CD4-positive, alpha-beta T cell (primary cell): ENCODE results near the gene RALGAPA1. TPM values are rescaled to one million over a fixed set of nuclear protein-coding genes. Genes with fewer than 3 reads are reported as not detected.

Experiments
- ATAC-seq: fragments of 200-7000 bp; cut with Tn5 transposase; one replicate; pipeline ENCODE4 v1.10.0; 2022; ENCODE audit warnings: mild to moderate bottlenecking; ENCODE audit not compliant: poor library complexity
- CTCF ChIA-PET: fragments of 350-600 bp; sonication (Branson Sonifier 250); formaldehyde crosslinking; loops from one replicate; lab custom pipeline; 2021; ENCODE audit warnings: antibody characterized with exemption, inconsistent platforms; lab: Charles Lee
- POLR2A ChIA-PET: fragments of 350-600 bp; sonication (Branson Sonifier 250); formaldehyde crosslinking; loops from one replicate; lab custom pipeline; 2021; ENCODE audit warnings: antibody characterized with exemption, inconsistent platforms; lab: Charles Lee
- DNase-seq, 14 experiments: peaks; one replicate each; pipeline ENCODE4 v3.0.0-alpha.2; 2013 to 2020; ENCODE audit warnings: mixed read lengths in 2 of 14
- H3K27ac ChIP-seq, 2 donors: one replicate each; pipeline versions ENCODE4 v1.5.1 to v1.7.0; 2013; ENCODE audit warnings: low read length in 2 of 2, low read depth in 1 of 2, mild to moderate bottlenecking in 1 of 2
- H3K27me3 ChIP-seq, 2 experiments: 1 replicate in 1 of 2; 2 replicates in 1 of 2; pipeline versions ENCODE4 v1.6.1 to v1.7.0; 2013; ENCODE audit warnings: low read length in 2 of 2, control low read depth in 1 of 2, mild to moderate bottlenecking in 1 of 2, moderate library complexity in 1 of 2; ENCODE audit not compliant: insufficient read depth in 2 of 2, control insufficient read depth in 1 of 2
- H3K36me3 ChIP-seq: one replicate; pipeline ENCODE4 v1.6.1; 2013; ENCODE audit warnings: low read length, control low read depth; ENCODE audit not compliant: insufficient read depth
- H3K4me1 ChIP-seq: one replicate; pipeline ENCODE4 v1.6.1; 2013; ENCODE audit warnings: low read length, control low read depth; ENCODE audit not compliant: insufficient read depth
- H3K4me3 ChIP-seq: one replicate; pipeline ENCODE4 v1.5.1; 2013; ENCODE audit warnings: mild to moderate bottlenecking, low read length, moderate library complexity
- H3K9me3 ChIP-seq, 2 experiments: 1 replicate in 1 of 2; 2 replicates in 1 of 2; pipeline versions ENCODE4 v1.6.1 to v1.7.0; 2013; ENCODE audit warnings: low read length in 2 of 2, mild to moderate bottlenecking in 2 of 2, control low read depth in 1 of 2, moderate library complexity in 1 of 2; ENCODE audit not compliant: control insufficient read depth in 1 of 2, insufficient read depth in 1 of 2
- H3K27ac Mint-ChIP-seq: one replicate; pipeline ENCODE4 v1.8.0; 2020; ENCODE audit warnings: mixed read lengths
- H3K27me3 Mint-ChIP-seq: one replicate; pipeline ENCODE4 v1.8.0; 2021; ENCODE audit warnings: mixed read lengths
- H3K36me3 Mint-ChIP-seq: one replicate; pipeline ENCODE4 v1.8.0; 2021; ENCODE audit warnings: low read depth, mixed read lengths
- H3K4me1 Mint-ChIP-seq: one replicate; pipeline ENCODE4 v1.8.0; 2021; ENCODE audit warnings: low read depth, mixed read lengths
- H3K4me3 Mint-ChIP-seq: one replicate; pipeline ENCODE4 v1.8.0; 2020; ENCODE audit warnings: mild to moderate bottlenecking, mixed read lengths
- H3K9me3 Mint-ChIP-seq: one replicate; pipeline ENCODE4 v1.8.0; 2020; ENCODE audit warnings: mixed read lengths
- intact Hi-C, 2 experiments: fragments of 100-400 bp; cut with DNase I in 1 of 2; cut with micrococcal nuclease in 1 of 2; formaldehyde crosslinking; loops; one replicate each; pipeline versions ENCODE4 v1.15.1 to v1.9.0; 2023 to 2025; cut with DNase I, micrococcal nuclease
- total RNA-seq, 174 experiments: library from RNA in 2 of 174; stranded (reverse) in 2 of 174; gene quantifications; one replicate each; pipeline ENCODE4 v1.2.3 and lab custom pipeline; 2021 to 2026
- TF ChIP-seq, protein P1 (sequence below): fragments of 200-600 bp; IDR thresholded peaks from one replicate; pipeline ENCODE4 v1.8.0; 2022; ENCODE audit warnings: antibody characterized with exemption, mild to moderate bottlenecking

RALGAPA1 gene
- total RNA-seq, 2 experiments from 2014 or later, result 72.0 to 75.5 TPM

DNA sequence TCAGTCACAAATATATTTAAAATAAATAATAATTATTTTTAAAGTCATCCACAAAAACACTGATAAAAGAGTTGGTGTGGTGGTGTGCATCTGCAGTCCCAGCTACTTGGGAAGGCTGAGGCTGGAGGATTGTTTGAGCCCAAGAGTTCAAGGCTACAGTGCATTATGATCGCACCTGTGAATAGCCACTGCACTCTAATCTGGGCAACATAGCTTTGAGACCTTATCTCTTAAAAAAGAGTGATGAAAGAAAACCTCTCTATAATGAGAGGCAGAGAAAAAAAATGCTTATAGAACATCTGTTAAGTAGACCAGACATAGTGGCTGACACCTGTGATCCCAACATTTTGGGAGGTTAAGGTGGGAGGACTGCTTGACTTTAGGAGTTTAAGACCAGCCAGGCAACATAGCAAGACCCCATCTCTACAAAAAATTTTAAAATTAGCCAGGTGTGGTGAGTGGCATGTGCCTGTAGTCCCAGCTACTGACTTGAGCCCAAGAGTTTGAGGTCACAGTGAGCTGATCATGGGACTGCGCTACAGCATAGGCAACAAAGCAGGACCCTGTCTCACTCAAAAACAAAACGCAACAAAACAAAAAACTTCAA is 50.5 kb downstream of the RALGAPA1 start:
- DNase-seq, result no peak

GRCh38 chr14:35754671-35755070 is 54.4 kb downstream of the RALGAPA1 start:
- Mint-ChIP-seq H3K27me3 (no peaks in the 10 kb centered on the region), H3K9me3 (no peaks in the 10 kb centered on the region), H3K27ac (no peak overlapping the region), H3K36me3 (peaks cover 78% of the 10 kb centered on the region), H3K4me3 (no peak overlapping the region), H3K4me1 (no peaks in the 10 kb centered on the region)
- H3K36me3 ChIP-seq, result peaks cover 43% of the 10 kb centered on the region
- H3K9me3 ChIP-seq, result no peaks in the 10 kb centered on the region
- ATAC-seq (no peak), DNase-seq (no peak)
- no peaks in the 10 kb centered on the region for H3K27me3 ChIP-seq
- ChIA-PET POLR2A (interaction anchor here (1.7 kb wide), 1 partner anchor 72 kb away, joined by 3 read pairs; the partner anchor contains the start of gene BRMS1L), CTCF (no interaction called here)
- intact Hi-C loops, result no loop called here
- TF ChIP-seq, protein P1, sequence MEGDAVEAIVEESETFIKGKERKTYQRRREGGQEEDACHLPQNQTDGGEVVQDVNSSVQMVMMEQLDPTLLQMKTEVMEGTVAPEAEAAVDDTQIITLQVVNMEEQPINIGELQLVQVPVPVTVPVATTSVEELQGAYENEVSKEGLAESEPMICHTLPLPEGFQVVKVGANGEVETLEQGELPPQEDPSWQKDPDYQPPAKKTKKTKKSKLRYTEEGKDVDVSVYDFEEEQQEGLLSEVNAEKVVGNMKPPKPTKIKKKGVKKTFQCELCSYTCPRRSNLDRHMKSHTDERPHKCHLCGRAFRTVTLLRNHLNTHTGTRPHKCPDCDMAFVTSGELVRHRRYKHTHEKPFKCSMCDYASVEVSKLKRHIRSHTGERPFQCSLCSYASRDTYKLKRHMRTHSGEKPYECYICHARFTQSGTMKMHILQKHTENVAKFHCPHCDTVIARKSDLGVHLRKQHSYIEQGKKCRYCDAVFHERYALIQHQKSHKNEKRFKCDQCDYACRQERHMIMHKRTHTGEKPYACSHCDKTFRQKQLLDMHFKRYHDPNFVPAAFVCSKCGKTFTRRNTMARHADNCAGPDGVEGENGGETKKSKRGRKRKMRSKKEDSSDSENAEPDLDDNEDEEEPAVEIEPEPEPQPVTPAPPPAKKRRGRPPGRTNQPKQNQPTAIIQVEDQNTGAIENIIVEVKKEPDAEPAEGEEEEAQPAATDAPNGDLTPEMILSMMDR, result no peak
- no peak overlapping the region for H3K27ac ChIP-seq
- no peaks in the 10 kb centered on the region for H3K4me1 ChIP-seq
- no peak overlapping the region for H3K4me3 ChIP-seq

More for the DNA sequence above, 50.5 kb downstream of the RALGAPA1 start:
- Mint-ChIP-seq H3K27me3 (no peaks in the 10 kb centered on the region), H3K4me3 (no peak overlapping the region), H3K27ac (no peak overlapping the region), H3K36me3 (peaks cover 65% of the 10 kb centered on the region), H3K4me1 (no peaks in the 10 kb centered on the region), H3K9me3 (no peaks in the 10 kb centered on the region)
- ChIA-PET CTCF (interaction anchor here (1.4 kb wide), 1 partner anchor 14 kb away, joined by 3 read pairs; no protein-coding TSS in a partner anchor), POLR2A (no interaction called here)
- no peak for ATAC-seq
- TF ChIP-seq, protein P1, result no peak
- Histone ChIP-seq H3K27ac (no peak overlapping the region), H3K36me3 (peaks cover 31% of the 10 kb centered on the region), H3K4me1 (no peaks in the 10 kb centered on the region), H3K27me3 (no peaks in the 10 kb centered on the region), H3K9me3 (no peaks in the 10 kb centered on the region), H3K4me3 (no peak overlapping the region)
- intact Hi-C loops, result no loop called here

GRCh38 chr14:35752380-35752779 is 56.7 kb downstream of the RALGAPA1 start:
- Histone ChIP-seq H3K36me3 (peaks cover 49% of the 10 kb centered on the region), H3K9me3 (no peaks in the 10 kb centered on the region), H3K27me3 (no peaks in the 10 kb centered on the region), H3K4me3 (no peak overlapping the region), H3K4me1 (no peaks in the 10 kb centered on the region), H3K27ac (no peak overlapping the region)
- CTCF ChIA-PET, result no interaction called here
- no peak for DNase-seq
- intact Hi-C loops, result no loop called here
- no peak for ATAC-seq
- POLR2A ChIA-PET, result no interaction called here
- TF ChIP-seq, protein P1, result no peak
- H3K4me1 Mint-ChIP-seq, result no peaks in the 10 kb centered on the region
- H3K4me3 Mint-ChIP-seq, result no peak overlapping the region
- H3K9me3 Mint-ChIP-seq, result no peaks in the 10 kb centered on the region
- H3K36me3 Mint-ChIP-seq, result peaks cover 81% of the 10 kb centered on the region
- H3K27me3 Mint-ChIP-seq, result no peaks in the 10 kb centered on the region
- H3K27ac Mint-ChIP-seq, result no peak overlapping the region
